Measurements from ENCODE around the gene ARSB.

ARSB gene

GRCh38 chr5:78838753-78839152 is 146.4 kb downstream of the ARSB start:
- in situ Hi-C loops (cut with MboI; ENCODE audit: low pct_unique_long_range_greater_than_20kb, low sequenced_read_pairs, unreplicated experiment) = no loop called here
- TF ChIP-seq CTCF (IDR thresholded peaks at IDR 0.05; ENCODE audit: extremely low read depth, insufficient read depth, missing control alignments) = no peak
- no peak for DNase-seq (ENCODE audit: low spot score)

GRCh38 chr5:78837836-78838235 is 147.3 kb downstream of the ARSB start:
- no peak for DNase-seq (ENCODE audit: low spot score)
- TF ChIP-seq CTCF (IDR thresholded peaks at IDR 0.05; ENCODE audit: extremely low read depth, insufficient read depth, missing control alignments) = no peak
- in situ Hi-C loops (cut with MboI; ENCODE audit: low pct_unique_long_range_greater_than_20kb, low sequenced_read_pairs, unreplicated experiment) = no loop called here

GRCh38 chr5:78835176-78835575 is 149.9 kb downstream of the ARSB start:
- DNase-seq (ENCODE audit: low spot score) = no peak
- in situ Hi-C loops (cut with MboI; ENCODE audit: low pct_unique_long_range_greater_than_20kb, low sequenced_read_pairs, unreplicated experiment) = no loop called here
- no peak for TF ChIP-seq CTCF (IDR thresholded peaks at IDR 0.05; ENCODE audit: extremely low read depth, insufficient read depth, missing control alignments)

GRCh38 chr5:78833284-78833683 is 151.8 kb downstream of the ARSB start:
- no peak for TF ChIP-seq CTCF (IDR thresholded peaks at IDR 0.05; ENCODE audit: extremely low read depth, insufficient read depth, missing control alignments)
- no peak for DNase-seq (ENCODE audit: low spot score)
- in situ Hi-C loops (cut with MboI; ENCODE audit: low pct_unique_long_range_greater_than_20kb, low sequenced_read_pairs, unreplicated experiment) = no loop called here

- TF ChIP-seq CTCF (IDR thresholded peaks at IDR 0.05; ENCODE audit: extremely low read depth, insufficient read depth, missing control alignments) = no peak
- in situ Hi-C loops (cut with MboI; ENCODE audit: low pct_unique_long_range_greater_than_20kb, low sequenced_read_pairs, unreplicated experiment) = no loop called here
- no peak for DNase-seq (ENCODE audit: low spot score)
Observed at GRCh38 chr5:78830528-78831046, 154.5 kb downstream of the ARSB start.

GRCh38 chr5:78829811-78830527 is 155.1 kb downstream of the ARSB start:
- no peak for TF ChIP-seq CTCF (IDR thresholded peaks at IDR 0.05; ENCODE audit: extremely low read depth, insufficient read depth, missing control alignments)
- in situ Hi-C loops (cut with MboI; ENCODE audit: low pct_unique_long_range_greater_than_20kb, low sequenced_read_pairs, unreplicated experiment) = no loop called here
- no peak for DNase-seq (ENCODE audit: low spot score)
